ENCODE results near the gene KCNH2. TPM values are rescaled to one million over a fixed set of nuclear protein-coding genes. Genes with fewer than 3 reads are reported as not detected.
"Not testable (repeated sequence)": the region's sequence is repeated elsewhere in the genome, so short reads cannot be mapped to it uniquely, and the experiment has no call there.

The KCNH2 gene
- total RNA-seq, 1 donor from 2014 or later: 107 TPM

DNA sequence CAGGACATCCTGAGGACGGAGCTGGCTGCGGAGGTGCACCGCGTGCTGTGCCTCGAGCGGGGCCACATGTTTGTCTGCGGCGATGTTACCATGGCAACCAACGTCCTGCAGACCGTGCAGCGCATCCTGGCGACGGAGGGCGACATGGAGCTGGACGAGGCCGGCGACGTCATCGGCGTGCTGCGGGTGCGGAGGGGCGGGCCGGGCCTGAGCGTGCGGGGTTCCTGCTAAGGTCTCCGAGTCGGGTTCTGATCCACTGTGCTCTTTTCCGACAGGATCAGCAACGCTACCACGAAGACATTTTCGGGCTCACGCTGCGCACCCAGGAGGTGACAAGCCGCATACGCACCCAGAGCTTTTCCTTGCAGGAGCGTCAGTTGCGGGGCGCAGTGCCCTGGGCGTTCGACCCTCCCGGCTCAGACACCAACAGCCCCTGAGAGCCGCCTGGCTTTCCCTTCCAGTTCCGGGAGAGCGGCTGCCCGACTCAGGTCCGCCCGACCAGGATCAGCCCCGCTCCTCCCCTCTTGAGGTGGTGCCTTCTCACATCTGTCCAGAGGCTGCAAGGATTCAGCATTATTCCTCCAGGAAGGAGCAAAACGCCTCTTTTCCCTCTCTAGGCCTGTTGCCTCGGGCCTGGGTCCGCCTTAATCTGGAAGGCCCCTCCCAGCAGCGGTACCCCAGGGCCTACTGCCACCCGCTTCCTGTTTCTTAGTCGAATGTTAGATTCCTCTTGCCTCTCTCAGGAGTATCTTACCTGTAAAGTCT lies 35.8 kb upstream of the KCNH2 start:
- DNase-seq (peak; percentile 81), ATAC-seq (peak; percentile 33)
- intact Hi-C loops (cut with micrococcal nuclease): no loop called here

DNA sequence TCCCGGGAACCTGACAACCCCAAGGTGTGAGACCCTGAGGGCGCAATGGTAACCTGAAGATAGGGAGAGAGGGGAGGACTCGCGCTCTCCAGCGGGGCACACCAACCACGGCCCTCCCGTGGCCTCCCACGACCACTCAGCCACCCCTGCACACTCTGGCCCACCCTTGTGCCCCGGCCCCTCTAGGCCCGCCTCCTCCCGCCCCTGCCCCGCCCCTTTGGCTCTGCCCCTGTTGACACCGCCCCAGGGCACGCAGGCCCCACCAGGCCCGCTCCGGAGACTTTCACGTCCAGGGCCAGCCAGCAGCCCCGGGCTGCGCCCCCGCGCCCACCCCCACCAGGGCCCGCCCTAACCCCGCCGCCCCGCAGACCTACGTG lies 35.2 kb upstream of the KCNH2 start:
- ATAC-seq (peak; percentile 20), DNase-seq (no peak)
- intact Hi-C loops (cut with micrococcal nuclease): no loop called here

DNA sequence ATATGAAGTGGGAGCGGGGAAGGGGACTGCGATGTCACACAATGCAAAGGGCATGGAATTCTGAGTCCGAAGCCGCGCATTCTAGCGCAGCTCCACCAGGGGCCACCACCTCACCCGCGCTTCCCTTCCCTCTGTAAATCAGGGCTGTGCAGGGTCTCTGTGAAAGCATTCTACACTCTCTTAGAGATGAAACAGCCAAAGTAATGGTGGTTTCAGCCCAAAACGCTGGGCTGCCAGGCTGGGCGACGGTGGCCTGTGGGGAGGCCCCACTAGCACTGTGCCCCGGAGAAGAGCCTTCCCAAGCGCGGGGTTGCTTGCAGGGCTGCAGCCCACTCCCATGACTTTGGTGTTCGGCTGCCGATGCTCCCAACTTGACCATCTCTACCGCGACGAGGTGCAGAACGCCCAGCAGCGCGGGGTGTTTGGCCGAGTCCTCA lies 34.8 kb upstream of the KCNH2 start:
- DNase-seq (no peak), ATAC-seq (peak; percentile 31)
- intact Hi-C loops (cut with micrococcal nuclease): no loop called here

DNA sequence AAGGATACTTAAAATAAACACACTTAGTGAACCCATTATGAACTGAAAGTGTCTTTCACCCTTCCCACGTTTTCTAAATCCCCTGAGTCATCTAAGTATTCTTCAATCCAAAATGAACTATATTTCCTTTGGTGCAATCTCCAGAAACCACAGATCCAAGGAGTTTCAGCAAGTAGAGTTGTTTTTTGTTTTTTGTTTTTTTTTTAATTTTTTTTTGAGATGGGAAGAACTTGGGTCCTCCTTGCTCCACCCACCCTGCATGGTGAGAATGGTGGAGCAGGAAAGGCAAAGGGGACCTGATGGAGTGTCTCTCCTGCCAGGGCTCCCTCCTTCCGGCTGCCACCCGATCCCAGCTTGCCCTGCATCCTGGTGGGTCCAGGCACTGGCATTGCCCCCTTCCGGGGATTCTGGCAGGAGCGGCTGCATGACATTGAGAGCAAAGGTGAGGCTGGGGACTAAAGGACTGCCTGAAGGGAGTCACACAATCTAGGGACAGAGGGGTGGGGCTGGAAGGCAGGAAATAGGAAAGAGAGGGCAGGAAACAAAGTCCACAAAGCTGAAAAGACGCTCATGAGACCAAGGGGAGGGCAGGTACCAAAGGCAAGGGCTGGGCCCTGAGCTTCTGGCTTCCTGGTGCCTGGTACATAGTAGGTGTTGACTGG lies 34.0 kb upstream of the KCNH2 start:
- intact Hi-C loops (cut with micrococcal nuclease): no loop called here
- ATAC-seq (no peak), DNase-seq (no peak)

DNA sequence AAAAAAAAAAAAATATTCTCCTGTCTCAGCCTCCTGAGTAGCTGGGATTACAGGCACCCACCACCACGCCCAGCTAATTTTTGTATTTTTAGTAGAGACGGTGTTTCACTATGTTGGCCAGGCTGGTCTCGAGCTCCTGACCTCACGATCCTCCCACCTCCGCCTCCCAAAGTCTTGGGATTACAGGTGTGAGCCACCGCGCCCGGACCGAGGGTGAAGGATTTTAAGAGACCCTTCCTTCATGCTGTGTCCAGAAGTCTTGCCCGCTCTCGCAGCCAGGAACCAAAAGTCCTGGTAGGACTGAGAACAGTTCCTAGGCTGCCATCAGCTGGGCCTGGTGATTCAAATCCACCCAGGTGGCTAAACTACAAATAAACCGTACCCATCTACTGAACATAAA lies 33.5 kb upstream of the KCNH2 start:
- intact Hi-C loops (cut with micrococcal nuclease); ATAC-seq; DNase-seq: not testable (repeated sequence)

DNA sequence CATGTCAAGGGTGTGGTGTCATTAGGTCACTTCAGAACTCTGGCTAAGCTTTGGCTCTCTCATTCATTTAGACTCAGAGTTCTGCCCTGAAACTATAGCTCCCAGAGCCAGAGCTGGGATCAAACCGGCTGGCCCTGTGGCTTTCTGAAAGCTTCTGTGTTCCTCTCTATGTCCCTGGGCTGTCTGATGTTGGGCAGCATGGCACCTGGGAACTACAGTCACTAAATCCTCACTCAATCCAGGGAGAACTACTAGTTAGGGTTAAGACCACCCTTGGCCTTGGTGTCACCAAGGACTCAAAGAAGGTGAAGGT lies 32.9 kb upstream of the KCNH2 start:
- ATAC-seq (no peak), DNase-seq (no peak)
- intact Hi-C loops (cut with micrococcal nuclease): no loop called here

DNA sequence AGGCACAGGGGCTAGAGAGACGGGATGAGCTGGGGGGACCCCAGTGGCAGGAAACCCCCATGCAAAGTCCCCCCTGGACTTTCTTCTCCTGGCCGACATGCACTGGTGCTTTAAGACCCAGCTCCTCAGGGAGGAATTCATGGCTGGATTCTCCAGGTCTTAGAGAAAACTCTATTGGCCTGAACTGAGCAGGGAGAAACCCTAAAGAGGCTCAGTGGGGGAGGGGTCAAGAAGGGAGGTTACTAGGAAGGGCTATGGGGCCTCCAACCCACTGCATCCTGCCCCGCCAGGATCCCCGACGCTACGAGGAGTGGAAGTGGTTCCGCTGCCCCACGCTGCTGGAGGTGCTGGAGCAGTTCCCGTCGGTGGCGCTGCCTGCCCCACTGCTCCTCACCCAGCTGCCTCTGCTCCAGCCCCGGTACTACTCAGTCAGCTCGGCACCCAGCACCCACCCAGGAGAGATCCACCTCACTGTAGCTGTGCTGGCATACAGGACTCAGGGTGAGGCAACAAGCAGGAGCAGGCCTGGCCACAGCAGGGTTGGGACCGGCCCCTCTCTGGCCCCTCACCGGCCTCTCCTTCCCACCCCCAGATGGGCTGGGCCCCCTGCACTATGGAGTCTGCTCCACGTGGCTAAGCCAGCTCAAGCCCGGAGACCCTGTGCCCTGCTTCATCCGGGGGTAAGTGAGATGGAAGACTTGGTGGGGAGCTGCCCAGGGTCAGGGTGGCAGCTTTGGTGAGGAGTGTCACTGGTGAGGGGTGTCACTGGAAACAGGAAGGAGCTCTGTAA lies 32.4 kb upstream of the KCNH2 start:
- DNase-seq (no peak), ATAC-seq (no peak)
- intact Hi-C loops (cut with micrococcal nuclease): no loop called here

DNA sequence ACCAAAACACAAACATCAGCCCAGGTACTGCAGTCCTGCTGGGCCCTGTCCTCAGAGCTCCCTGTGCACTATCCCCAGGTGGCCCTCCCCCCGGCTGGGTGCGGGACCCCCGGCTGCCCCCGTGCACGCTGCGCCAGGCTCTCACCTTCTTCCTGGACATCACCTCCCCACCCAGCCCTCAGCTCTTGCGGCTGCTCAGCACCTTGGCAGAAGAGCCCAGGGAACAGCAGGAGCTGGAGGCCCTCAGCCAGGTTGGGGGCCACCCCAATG lies 31.9 kb upstream of the KCNH2 start:
- DNase-seq (no peak), ATAC-seq (no peak)
- intact Hi-C loops (cut with micrococcal nuclease): no loop called here

DNA sequence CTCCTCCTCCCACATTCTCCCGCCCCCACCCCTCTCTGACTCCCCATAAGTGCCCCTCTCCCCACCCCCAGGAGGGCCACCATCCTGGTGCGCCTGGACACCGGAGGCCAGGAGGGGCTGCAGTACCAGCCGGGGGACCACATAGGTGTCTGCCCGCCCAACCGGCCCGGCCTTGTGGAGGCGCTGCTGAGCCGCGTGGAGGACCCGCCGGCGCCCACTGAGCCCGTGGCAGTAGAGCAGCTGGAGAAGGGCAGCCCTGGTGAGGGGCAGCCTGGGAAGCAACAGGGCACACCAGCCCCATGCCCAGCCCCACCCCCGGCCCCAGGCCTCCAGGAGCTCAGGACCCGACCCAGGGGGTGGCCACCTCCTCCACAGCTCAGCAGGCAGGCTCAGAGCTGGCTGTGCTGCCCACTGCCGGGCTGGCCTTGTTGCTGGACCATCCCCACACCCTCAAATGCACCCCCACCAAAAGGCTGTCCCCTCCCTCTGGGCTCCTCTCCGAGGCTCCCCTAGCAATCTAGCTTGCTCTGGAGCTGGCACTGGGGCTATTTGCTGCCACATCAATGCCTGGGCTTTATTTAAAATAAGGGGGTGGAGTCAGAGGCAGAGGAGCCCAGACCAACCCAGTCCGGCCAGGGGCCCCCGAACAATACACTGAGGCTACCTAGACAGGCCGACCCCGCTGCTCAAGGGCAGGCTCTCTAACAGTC lies 31.4 kb upstream of the KCNH2 start:
- intact Hi-C loops (cut with micrococcal nuclease): no loop called here
- no peak for ATAC-seq
- DNase-seq: no peak

DNA sequence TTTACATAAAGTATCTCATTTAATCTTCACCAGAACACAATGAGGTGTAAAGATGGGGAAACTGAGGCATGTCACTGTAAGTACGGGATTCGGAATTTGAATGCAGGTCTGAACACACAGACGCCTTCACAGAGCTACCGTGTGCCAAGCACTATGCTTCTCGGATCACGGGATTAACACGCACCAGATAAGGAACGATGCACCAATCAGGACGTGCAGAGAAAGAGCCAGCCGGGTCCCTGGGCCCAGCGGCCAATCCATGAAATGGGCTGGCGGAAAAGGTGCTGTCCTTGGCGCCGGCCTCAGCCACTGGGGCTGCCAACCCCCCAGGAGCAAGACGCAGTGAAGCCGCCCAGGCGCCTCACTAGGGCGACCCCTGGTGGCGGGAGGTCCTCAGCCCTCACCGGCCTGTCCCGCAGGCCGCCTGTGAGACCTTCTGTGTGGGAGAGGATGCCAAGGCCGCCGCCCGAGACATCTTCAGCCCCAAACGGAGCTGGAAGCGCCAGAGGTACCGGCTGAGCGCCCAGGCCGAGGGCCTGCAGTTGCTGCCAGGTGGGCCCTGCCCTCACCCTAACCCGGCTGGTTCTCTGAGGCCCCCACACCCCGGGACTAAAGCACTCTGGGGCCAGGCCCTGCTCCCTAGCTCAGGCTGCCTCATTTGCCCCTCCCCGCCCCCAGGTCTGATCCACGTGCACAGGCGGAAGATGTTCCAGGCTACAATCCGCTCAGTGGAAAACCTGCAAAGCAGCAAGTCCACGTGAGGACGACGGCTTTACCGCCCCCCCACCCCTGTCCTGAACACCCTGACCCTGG lies 30.6 kb upstream of the KCNH2 start:
- peak; percentile 73 for ATAC-seq
- DNase-seq: peak; percentile 85
- intact Hi-C loops (cut with micrococcal nuclease): no loop called here

DNA sequence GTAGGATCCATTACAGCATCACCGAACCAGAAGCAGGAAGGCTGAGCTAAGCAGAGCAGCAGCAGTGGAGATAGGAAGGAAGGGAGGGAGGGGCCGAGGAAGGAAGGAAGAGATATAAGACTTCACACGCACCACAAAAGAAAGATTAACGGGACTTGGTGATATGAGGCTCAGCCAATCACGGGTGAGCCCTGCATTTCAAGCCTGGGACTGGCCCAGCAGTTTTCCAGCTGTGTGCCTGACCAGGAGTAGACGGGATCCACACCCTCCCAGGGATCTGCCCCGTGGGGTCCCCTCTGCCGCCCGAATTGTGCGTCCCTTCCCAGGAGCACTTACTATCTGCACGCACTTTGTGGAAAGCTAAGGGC lies 30.0 kb upstream of the KCNH2 start:
- DNase-seq: no peak
- intact Hi-C loops (cut with micrococcal nuclease): no loop called here
- peak; percentile 47 for ATAC-seq

DNA sequence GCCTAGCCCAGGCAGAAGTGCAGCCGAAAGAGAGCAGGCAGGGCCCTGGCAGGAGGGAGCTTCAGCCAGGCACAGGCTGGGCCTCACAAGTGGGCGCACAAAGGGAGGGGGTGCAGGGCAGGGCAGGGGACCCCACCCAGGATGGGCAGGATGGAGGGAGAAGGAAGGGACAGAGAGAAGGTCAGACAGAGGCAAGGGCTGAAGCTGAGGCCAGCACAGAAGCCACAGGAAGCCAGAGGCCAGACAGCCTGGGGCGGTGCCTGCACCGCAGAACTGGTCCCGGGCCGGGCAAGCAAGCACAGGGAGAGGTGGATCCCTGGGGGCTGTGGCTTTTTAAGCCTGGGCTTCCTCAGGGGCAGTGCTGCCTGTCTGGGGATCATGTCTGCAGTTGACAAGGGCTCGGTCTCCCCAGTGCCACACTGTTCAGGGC lies 29.4 kb upstream of the KCNH2 start:
- ATAC-seq (peak; percentile 51), DNase-seq (peak; percentile 53)
- intact Hi-C loops (cut with micrococcal nuclease): no loop called here

DNA sequence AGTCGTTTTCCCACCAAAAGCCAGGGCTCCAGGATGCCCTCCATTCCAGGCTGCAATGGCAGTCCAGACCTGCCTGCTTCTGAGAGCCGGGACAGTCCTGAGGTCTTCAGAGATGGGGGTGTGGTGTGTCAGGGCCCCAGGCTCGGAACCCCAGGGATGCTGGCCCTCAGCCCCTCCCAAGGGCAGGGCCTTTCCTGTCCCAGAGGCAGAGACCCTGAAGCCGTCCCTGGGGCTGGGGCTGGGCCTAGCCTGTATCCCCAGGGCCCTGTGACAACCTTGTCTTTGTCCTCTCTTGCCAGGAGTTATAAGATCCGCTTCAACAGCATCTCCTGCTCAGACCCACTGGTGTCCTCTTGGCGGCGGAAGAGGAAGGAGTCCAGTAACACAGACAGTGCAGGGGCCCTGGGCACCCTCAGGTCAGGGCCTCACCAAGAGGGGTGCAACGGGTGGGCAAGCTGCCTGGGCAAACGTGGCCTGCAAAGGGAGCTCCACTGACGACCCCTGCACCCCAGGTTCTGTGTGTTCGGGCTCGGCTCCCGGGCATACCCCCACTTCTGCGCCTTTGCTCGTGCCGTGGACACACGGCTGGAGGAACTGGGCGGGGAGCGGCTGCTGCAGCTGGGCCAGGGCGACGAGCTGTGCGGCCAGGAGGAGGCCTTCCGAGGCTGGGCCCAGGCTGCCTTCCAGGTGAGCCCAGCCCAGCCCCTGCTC lies 28.6 kb upstream of the KCNH2 start:
- intact Hi-C loops (cut with micrococcal nuclease): no loop called here
- no peak for ATAC-seq
- DNase-seq: no peak

DNA sequence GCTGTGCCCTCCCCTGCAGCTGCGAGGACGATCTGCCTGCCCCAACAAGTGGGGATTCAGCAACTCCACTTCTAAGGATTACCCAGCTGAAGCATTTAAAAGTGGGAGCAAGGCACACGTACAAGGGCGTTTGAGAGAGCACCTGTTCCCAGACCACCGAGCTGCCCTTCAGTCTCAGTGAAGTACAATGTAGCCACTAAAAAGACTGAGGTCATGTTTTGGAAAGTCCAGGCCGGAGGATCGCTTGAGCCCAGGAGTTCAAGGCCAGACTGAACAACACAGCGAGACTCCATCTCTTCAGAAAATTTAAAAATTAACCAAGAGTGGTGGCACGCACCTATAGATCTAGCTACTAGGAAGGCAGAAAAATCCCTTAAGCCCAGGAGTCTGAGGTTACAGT lies 27.4 kb upstream of the KCNH2 start:
- ATAC-seq: no peak
- DNase-seq: no peak
- intact Hi-C loops (cut with micrococcal nuclease): no loop called here

DNA sequence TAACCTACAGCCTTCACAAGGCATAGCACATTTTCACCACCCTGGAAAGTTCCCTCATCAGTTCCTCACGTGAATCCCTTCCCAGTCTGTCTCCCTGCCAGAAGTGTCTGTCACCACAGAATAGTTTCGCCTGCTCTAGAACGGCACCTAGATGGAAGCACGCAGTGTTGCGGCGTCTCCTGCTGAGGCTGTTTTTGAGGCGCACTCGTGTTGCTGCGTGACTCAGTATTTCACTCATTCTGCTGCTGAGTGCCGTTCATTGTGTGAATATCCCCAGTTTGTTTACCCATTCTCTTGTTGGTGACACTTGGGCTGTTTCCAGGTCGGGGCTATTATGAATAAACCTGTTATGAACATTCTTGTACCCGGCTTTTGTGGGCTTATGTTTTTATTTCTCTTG lies 25.5 kb upstream of the KCNH2 start:
- intact Hi-C loops (cut with micrococcal nuclease): no loop called here
- no peak for DNase-seq
- no peak for ATAC-seq

DNA sequence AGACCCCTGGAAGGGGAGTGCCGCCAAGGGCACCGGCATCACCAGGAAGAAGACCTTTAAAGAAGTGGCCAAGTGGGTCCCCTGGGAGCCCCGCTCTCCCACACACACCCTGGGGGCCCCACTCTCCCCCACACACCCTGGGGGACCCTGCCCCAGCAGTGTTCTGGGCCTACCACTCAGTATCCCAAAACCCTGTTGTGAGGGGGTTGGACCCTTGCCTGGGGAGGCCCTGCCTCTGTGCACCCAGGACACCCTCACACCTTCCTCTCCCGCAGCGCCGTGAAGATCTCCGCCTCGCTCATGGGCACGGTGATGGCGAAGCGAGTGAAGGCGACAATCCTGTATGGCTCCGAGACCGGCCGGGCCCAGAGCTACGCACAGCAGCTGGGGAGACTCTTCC lies 23.4 kb upstream of the KCNH2 start:
- DNase-seq (no peak), ATAC-seq (no peak)
- intact Hi-C loops (cut with micrococcal nuclease): no loop called here

DNA sequence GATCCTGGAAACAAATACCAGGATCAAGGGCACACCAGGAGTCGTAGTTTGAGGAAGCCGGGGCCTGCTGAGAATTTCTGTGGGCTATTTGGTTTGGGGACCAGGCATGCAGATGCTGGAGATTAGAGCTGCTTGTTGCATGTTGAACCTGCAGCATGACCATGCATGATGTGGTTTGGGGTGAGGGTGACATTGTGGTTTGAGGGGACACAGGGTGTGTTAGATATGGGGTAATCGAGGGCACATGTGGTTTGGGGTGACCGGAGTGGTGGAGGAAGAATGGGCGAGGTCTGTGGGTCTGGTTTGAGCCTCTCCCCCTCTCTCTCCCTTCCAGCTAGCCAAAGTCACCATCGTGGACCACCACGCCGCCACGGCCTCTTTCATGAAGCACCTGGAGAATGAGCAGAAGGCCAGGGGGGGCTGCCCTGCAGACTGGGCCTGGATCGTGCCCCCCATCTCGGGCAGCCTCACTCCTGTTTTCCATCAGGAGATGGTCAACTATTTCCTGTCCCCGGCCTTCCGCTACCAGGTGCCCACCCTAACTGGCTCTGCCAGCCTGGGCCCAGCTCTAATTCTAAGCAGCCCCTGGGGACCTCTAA lies 22.9 kb upstream of the KCNH2 start:
- intact Hi-C loops (cut with micrococcal nuclease): no loop called here
- ATAC-seq: no peak
- no peak for DNase-seq

DNA sequence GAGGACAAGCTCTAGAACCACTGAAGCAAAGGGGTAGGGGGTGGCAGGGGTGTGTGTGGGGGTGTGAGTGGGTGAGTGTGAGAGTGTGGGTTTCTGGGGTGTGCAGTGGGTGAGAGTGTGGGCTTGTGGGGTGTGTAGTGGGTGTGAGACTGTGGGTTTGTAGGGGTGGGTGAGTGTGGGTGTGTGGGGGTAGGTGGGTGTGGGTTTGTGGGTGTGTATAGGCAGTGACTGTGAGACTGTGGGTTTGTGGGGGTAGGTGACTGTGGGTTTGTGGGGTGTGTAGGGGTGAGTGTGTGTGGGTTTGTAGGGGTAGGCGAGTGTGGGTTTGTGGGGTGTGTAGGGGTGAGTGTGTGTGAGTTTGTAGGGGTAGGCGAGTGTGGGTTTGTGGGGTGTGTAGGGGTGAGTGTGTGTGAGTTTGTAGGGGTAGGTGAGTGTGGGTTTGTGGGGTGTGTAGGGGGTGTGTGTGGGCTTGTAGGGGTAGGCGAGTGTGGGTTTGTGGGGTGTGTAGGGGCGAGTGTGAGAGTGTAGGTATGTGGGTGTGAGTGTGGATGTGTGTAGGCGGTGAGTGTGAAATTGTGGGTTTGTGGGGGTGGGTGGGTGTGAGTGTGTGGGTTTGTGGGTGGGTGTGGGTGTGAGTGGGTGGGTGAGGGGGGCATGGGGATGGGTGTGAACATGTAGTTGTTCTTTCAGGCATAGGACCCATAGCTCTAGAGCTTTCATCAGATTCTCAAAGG lies 21.5 kb upstream of the KCNH2 start:
- DNase-seq: no peak
- ATAC-seq: no peak
- intact Hi-C loops (cut with micrococcal nuclease): no loop called here

Measured in left ventricle myocardium superior (tissue), 1 donor.